HepG2 (cell line): ENCODE measurements around the gene PHEX. TPM values are rescaled to one million over a fixed set of nuclear protein-coding genes. Genes with fewer than 3 reads are reported as not detected.

ENCODE experiments used
- ATAC-seq: fragments of 200-7000 bp; cut with Tn5 transposase; 3 replicates; pipeline ENCODE4 v1.9.1; 2020; ENCODE audit warnings: mild to moderate bottlenecking, moderate library complexity
- BruUV-seq: library from RNA; stranded (reverse); fragments of 400-500 nt; replicated peaks from 2 replicates; lab custom pipeline; 2021; lab: Mats Ljungman, UMichigan
- CTCF ChIA-PET: fragments of 300-600 bp; formaldehyde crosslinking; extraction: SDS; loops from one replicate; lab custom pipeline; 2021; ENCODE audit warnings: low total read pairs, inconsistent platforms, low intra/inter-chr PET ratio; lab: Yijun Ruan, JAX
- POLR2A ChIA-PET: fragments of 350-600 bp; sonication (Branson Sonifier 250); formaldehyde crosslinking; loops from one replicate; lab custom pipeline; 2020; ENCODE audit warnings: antibody characterized with exemption, inconsistent platforms; lab: Yijun Ruan, JAX
- DNase-seq: peaks from one replicate; pipeline ENCODE4 v3.0.0-alpha.2; 2015; ENCODE audit warnings: low spot score
- FAIRE-seq: peaks from 3 replicates; lab custom pipeline; 2011; peaks lifted over from hg19 to GRCh38; lab: Jason Lieb, UNC
- H2AFZ ChIP-seq: one replicate; pipeline ENCODE4 v1.6.1; 2011; ENCODE audit warnings: low read length, inconsistent platforms
- H3K27ac ChIP-seq: fragments of 300-600 bp; 3 replicates; pipeline ENCODE4 v1.8.0; 2011; ENCODE audit warnings: mixed run types, mild to moderate bottlenecking, mixed read lengths, low read length, inconsistent platforms; ENCODE audit not compliant: insufficient read depth; ENCODE audit errors: extremely low read length
- H3K27me3 ChIP-seq, 2 experiments: fragments of 200-600 bp in 1 of 2; 2 replicates in 1 of 2; 3 replicates in 1 of 2; pipeline versions ENCODE4 v1.6.0 to v1.8.0; 2011; ENCODE audit warnings: low read length in 2 of 2, mild to moderate bottlenecking in 2 of 2, moderate library complexity in 2 of 2, inconsistent platforms in 1 of 2; ENCODE audit not compliant: insufficient read depth in 2 of 2, control insufficient read depth in 1 of 2
- H3K36me3 ChIP-seq, 2 experiments: fragments of 200-600 bp in 1 of 2; replicated peaks in 1 of 2; 2 replicates in 1 of 2; 3 replicates in 1 of 2; pipeline versions ENCODE4 v1.5.1 to v1.8.0; 2011; ENCODE audit warnings: low read length in 2 of 2, inconsistent platforms in 1 of 2; ENCODE audit not compliant: insufficient read depth in 2 of 2, control insufficient read depth in 1 of 2
- H3K4me1 ChIP-seq: 2 replicates; pipeline ENCODE4 v1.5.1; 2012; ENCODE audit warnings: low read length, inconsistent platforms; ENCODE audit not compliant: insufficient read depth
- H3K4me2 ChIP-seq: 2 replicates; pipeline ENCODE4 v1.6.0; 2011; ENCODE audit warnings: low read depth, low read length, inconsistent platforms
- H3K4me3 ChIP-seq, 3 experiments: fragments of 200-600 bp in 1 of 3; sonication (generic), shearing (Covaris generic) in 1 of 3; replicated peaks in 1 of 3; 2 replicates each; pipeline ENCODE4 v1.5.1; 2011 to 2016; ENCODE audit warnings: low read length in 3 of 3, inconsistent platforms in 2 of 3, low read depth in 2 of 3, mild to moderate bottlenecking in 2 of 3, control low read depth in 1 of 3, mixed read lengths in 1 of 3; ENCODE audit not compliant: insufficient read depth in 1 of 3
- H3K79me2 ChIP-seq: one replicate; pipeline ENCODE4 v1.6.1; 2011; ENCODE audit warnings: low read length, inconsistent platforms; ENCODE audit not compliant: insufficient read depth
- H3K9ac ChIP-seq: 2 replicates; pipeline ENCODE4 v1.6.0; 2011; ENCODE audit warnings: mild to moderate bottlenecking, low read depth, low read length, inconsistent platforms; ENCODE audit not compliant: insufficient read depth
- H3K9me3 ChIP-seq: 2 replicates; pipeline ENCODE4 v1.5.1; 2012; ENCODE audit warnings: mild to moderate bottlenecking, low read length
- H4K20me1 ChIP-seq: 2 replicates; pipeline ENCODE4 v1.6.0; 2011; ENCODE audit warnings: inconsistent platforms, mild to moderate bottlenecking, low read length, moderate library complexity; ENCODE audit not compliant: insufficient read depth
- KIAA2018 ChIP-seq: sonication (generic); formaldehyde crosslinking; IDR thresholded peaks from 2 replicates; pipeline ENCODE4 v1.5.0; 2020; ENCODE audit warnings: mild to moderate bottlenecking, missing genetic modification reagents, borderline replicate concordance
- KLF9 ChIP-seq: IDR thresholded peaks from 2 replicates; pipeline ENCODE4 v1.6.1; 2016; ENCODE audit warnings: low read depth
- POLR2G ChIP-seq: fragments of 200-400 bp; formaldehyde crosslinking; IDR thresholded peaks from 2 replicates; pipeline ENCODE4 v1.6.1; 2018; ENCODE audit warnings: mild to moderate bottlenecking, low read depth, low read length, moderate library complexity
- SETDB1 ChIP-seq: sonication (generic); formaldehyde crosslinking; IDR thresholded peaks from 2 replicates; pipeline ENCODE4 v1.5.1; 2020; ENCODE audit warnings: missing genetic modification reagents, mild to moderate bottlenecking, borderline replicate concordance
- TOPORS ChIP-seq: sonication (generic); formaldehyde crosslinking; IDR thresholded peaks from 2 replicates; pipeline ENCODE4 v1.8.0; 2023; ENCODE audit warnings: mild to moderate bottlenecking, missing genetic modification reagents
- ZBTB8A ChIP-seq: sonication (generic); formaldehyde crosslinking; IDR thresholded peaks from 2 replicates; pipeline ENCODE4 v1.4.0; 2020; ENCODE audit warnings: mild to moderate bottlenecking, low read depth, missing genetic modification reagents, borderline replicate concordance
- ZNF30 ChIP-seq: sonication (generic); formaldehyde crosslinking; IDR thresholded peaks from 2 replicates; pipeline ENCODE4 v1.5.0; 2020; ENCODE audit warnings: mild to moderate bottlenecking, missing genetic modification reagents
- ZNF431 ChIP-seq: sonication (generic); formaldehyde crosslinking; IDR thresholded peaks from 2 replicates; pipeline ENCODE4 v1.9.0; 2022; ENCODE audit warnings: missing genetic modification reagents, low read depth, mild to moderate bottlenecking, borderline replicate concordance
- ZNF552 ChIP-seq: sonication (generic); formaldehyde crosslinking; IDR thresholded peaks from 2 replicates; pipeline ENCODE4 v1.9.0; 2022; ENCODE audit warnings: missing genetic modification reagents, mild to moderate bottlenecking, borderline replicate concordance
- ZNF614 ChIP-seq: IDR thresholded peaks from 2 replicates; pipeline ENCODE4 v1.6.1; 2018; ENCODE audit warnings: missing biosample characterization, missing genetic modification reagents, inconsistent platforms, borderline replicate concordance
- ZNF761 ChIP-seq: sonication (generic); formaldehyde crosslinking; conservative IDR thresholded peaks from 2 replicates; pipeline ENCODE4 v1.4.0; 2020; ENCODE audit warnings: mild to moderate bottlenecking, missing genetic modification reagents
- ZNF788 ChIP-seq: sonication (generic); formaldehyde crosslinking; IDR thresholded peaks from 2 replicates; pipeline ENCODE4 v1.5.0; 2020; ENCODE audit warnings: mild to moderate bottlenecking, missing genetic modification reagents, borderline replicate concordance
- ZSCAN25 ChIP-seq: sonication (generic); formaldehyde crosslinking; IDR thresholded peaks from 2 replicates; pipeline ENCODE4 v1.8.0; 2022; ENCODE audit warnings: mild to moderate bottlenecking, missing genetic modification reagents
- WGBS: methylation state at CpG from one replicate; pipeline ENCODE4 v1.1.6; 2017; ENCODE audit warnings: low lambda C conversion rate; 5-methylcytosine and 5-hydroxymethylcytosine counted together
- in situ Hi-C: cut with HindIII; loops from 2 replicates; pipeline ENCODE4 v1.10.0; 2017; ENCODE audit warnings: low pct_unique_long_range_greater_than_20kb; ENCODE audit not compliant: extremely low pct_ligation_motif_present
- intact Hi-C: fragments of 100-400 bp; cut with micrococcal nuclease; formaldehyde crosslinking; loops from one replicate; pipeline ENCODE4 v1.10.0; 2022; ENCODE audit not compliant: unreplicated experiment
- polyA plus RNA-seq, 8 experiments: library from polyadenylated mRNA; depleted of rRNA in 3 of 8; stranded (reverse) in 7 of 8; unstranded in 1 of 8; fragments of >200 nt; fragmentation: Illumina TruSeq in 4 of 8; extraction: Trizol in 4 of 8; gene quantifications; 2 replicates each; pipeline versions ENCODE4 v1.2.1 to v1.2.3, GENCODE V29; 2011 to 2016; ENCODE audit warnings: low read depth in 4 of 8, missing spikeins in 1 of 8, mixed read lengths in 1 of 8; ENCODE audit not compliant: insufficient read depth in 1 of 8
- total RNA-seq, 5 experiments: library from RNA; depleted of rRNA; stranded (reverse); fragments of >200 nt; fragmentation: Illumina TruSeq; extraction: Trizol; gene quantifications; 2 replicates each; pipeline ENCODE4 v1.2.3, GENCODE V29; 2016; ENCODE audit warnings: low read depth in 1 of 5
- TF ChIP-seq, protein P1 (sequence below): sonication (generic); formaldehyde crosslinking; IDR thresholded peaks from 2 replicates; pipeline ENCODE4 v1.4.0; 2020; ENCODE audit warnings: missing genetic modification reagents, mild to moderate bottlenecking, borderline replicate concordance

PHEX gene
- total and polyA plus RNA-seq, 2 of the 13 experiments (the other 11 are each of a cell fraction or from before 2014, with no cell fraction given): 0.01 to 0.27 TPM

GRCh38 chrX:22194660-22194945 lies 162.5 kb downstream of the PHEX start:
- H3K9me3 ChIP-seq: no peaks in the 10 kb centered on the region
- CTCF ChIA-PET: no interaction called here
- no peaks in the 10 kb centered on the region for H3K4me1 ChIP-seq
- no peak overlapping the region for H2AFZ ChIP-seq
- no peaks in the 10 kb centered on the region for H3K79me2 ChIP-seq
- no peak for FAIRE-seq
- H3K27ac ChIP-seq: no peak overlapping the region
- no peaks in the 10 kb centered on the region for H3K36me3 ChIP-seq
- no TSS peak for BruUV-seq
- 17% methylated on average over 1 of the region's 1 CpG for WGBS
- no peak overlapping the region for H3K4me2 ChIP-seq
- in situ Hi-C loops: loop anchor here (25.0 kb wide), 1 partner anchor 207 kb away; no protein-coding TSS in a partner anchor
- TF ChIP-seq KIAA2018 (no peak), SETDB1 (no peak), TOPORS (no peak), POLR2G (no peak), KLF9 (CRISPR knock-in tag) (no peak), ZNF431 (CRISPR knock-in tag) (no peak), ZSCAN25 (CRISPR knock-in tag) (no peak), ZNF614 (CRISPR knock-in tag) (no peak), ZBTB8A (CRISPR knock-in tag) (no peak), ZNF30 (CRISPR knock-in tag) (no peak), ZNF788 (no peak), ZNF761 (no peak), ZNF552 (CRISPR knock-in tag) (no peak)
- TF ChIP-seq, protein P1, sequence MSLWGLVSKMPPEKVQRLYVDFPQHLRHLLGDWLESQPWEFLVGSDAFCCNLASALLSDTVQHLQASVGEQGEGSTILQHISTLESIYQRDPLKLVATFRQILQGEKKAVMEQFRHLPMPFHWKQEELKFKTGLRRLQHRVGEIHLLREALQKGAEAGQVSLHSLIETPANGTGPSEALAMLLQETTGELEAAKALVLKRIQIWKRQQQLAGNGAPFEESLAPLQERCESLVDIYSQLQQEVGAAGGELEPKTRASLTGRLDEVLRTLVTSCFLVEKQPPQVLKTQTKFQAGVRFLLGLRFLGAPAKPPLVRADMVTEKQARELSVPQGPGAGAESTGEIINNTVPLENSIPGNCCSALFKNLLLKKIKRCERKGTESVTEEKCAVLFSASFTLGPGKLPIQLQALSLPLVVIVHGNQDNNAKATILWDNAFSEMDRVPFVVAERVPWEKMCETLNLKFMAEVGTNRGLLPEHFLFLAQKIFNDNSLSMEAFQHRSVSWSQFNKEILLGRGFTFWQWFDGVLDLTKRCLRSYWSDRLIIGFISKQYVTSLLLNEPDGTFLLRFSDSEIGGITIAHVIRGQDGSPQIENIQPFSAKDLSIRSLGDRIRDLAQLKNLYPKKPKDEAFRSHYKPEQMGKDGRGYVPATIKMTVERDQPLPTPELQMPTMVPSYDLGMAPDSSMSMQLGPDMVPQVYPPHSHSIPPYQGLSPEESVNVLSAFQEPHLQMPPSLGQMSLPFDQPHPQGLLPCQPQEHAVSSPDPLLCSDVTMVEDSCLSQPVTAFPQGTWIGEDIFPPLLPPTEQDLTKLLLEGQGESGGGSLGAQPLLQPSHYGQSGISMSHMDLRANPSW (CRISPR knock-in tag): no peak
- TF ChIP-seq, all 625 proteins: peak for 0
- Histone ChIP-seq H3K27me3 (no peaks in the 10 kb centered on the region), H4K20me1 (no peaks in the 10 kb centered on the region), H3K4me3 (no peak overlapping the region), H3K9ac (no peak overlapping the region)
- POLR2A ChIA-PET: no interaction called here
- ATAC-seq (no peak), DNase-seq (no peak)
- intact Hi-C loops: no loop called here
